IPS-18c (cell line): ENCODE data around the gene SYNPO.

ENCODE experiments used
- H3K4me3 ChIP-seq: 2 replicates; pipeline ENCODE4 v1.7.0; 2013; ENCODE audit warnings: low read depth, mild to moderate bottlenecking, low read length, moderate library complexity; ENCODE audit not compliant: insufficient read depth
- H3K9me3 ChIP-seq: one replicate; pipeline ENCODE4 v1.6.1; 2013; ENCODE audit warnings: mild to moderate bottlenecking, low read length, moderate library complexity; ENCODE audit not compliant: control insufficient read depth, insufficient read depth

SYNPO gene

GRCh38 chr5:150689120-150689519, 48.7 kb downstream of the SYNPO start:
- Histone ChIP-seq H3K4me3 (no peak overlapping the region), H3K9me3 (no peaks in the 10 kb centered on the region)

GRCh38 chr5:150690760-150691159, 50.3 kb downstream of the SYNPO start:
- Histone ChIP-seq H3K4me3 (no peak overlapping the region), H3K9me3 (no peaks in the 10 kb centered on the region)

GRCh38 chr5:150692276-150692675, 51.8 kb downstream of the SYNPO start:
- Histone ChIP-seq H3K9me3 (peaks cover 2% of the 10 kb centered on the region), H3K4me3 (no peak overlapping the region)

- peaks cover 6% of the 10 kb centered on the region for H3K9me3 ChIP-seq
These were observed 54.2 kb downstream of the SYNPO start for GRCh38 chr5:150694612-150695011.

GRCh38 chr5:150700246-150700593, 59.8 kb downstream of the SYNPO start:
- Histone ChIP-seq H3K9me3 (peaks cover 6% of the 10 kb centered on the region), H3K4me3 (peak overlapping the region; percentile 99)

More at GRCh38 chr5:150694612-150695011, 54.2 kb downstream of the SYNPO start:
- no peak overlapping the region for H3K4me3 ChIP-seq

- H3K9me3 ChIP-seq = peaks cover 6% of the 10 kb centered on the region
- H3K4me3 ChIP-seq = peak within 1 kb of the TSS; percentile 99
These were observed 60.3 kb downstream of the SYNPO start, which contains the start of gene RBM22 for GRCh38 chr5:150700594-150701377. Gene RBM22, minus strand, starts transcription at chr5:150701062. Its CDS starts 77 bp downstream, at chr5:150700985.

- H3K9me3 ChIP-seq = peaks cover 3% of the 10 kb centered on the region
- H3K4me3 ChIP-seq = no peak overlapping the region
These were observed 63.3 kb downstream of the SYNPO start for GRCh38 chr5:150703762-150704161.

GRCh38 chr5:150706776-150707390, 66.4 kb downstream of the SYNPO start:
- H3K9me3 ChIP-seq = no peaks in the 10 kb centered on the region
- no peak overlapping the region for H3K4me3 ChIP-seq
